ENCODE measurements around the gene PROK2.

Gene PROK2

DNA sequence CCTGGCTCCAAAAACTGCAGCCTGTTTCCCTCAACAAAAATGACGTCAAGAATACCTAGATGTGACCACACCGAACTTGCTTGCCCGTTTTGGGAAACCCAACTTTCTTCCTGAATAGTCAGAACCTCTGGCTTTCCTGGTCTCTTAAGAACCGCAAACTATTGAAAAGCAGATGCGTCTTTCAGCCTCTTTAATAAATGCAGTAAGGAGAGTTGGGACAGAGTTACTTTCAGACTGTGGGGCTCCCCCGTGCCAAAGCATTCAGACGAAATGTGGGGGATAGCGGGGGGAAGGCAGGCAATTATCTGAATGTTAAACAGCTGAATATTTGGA is 1.2 kb upstream of the PROK2 start:
- no peak for DNase-seq

DNA sequence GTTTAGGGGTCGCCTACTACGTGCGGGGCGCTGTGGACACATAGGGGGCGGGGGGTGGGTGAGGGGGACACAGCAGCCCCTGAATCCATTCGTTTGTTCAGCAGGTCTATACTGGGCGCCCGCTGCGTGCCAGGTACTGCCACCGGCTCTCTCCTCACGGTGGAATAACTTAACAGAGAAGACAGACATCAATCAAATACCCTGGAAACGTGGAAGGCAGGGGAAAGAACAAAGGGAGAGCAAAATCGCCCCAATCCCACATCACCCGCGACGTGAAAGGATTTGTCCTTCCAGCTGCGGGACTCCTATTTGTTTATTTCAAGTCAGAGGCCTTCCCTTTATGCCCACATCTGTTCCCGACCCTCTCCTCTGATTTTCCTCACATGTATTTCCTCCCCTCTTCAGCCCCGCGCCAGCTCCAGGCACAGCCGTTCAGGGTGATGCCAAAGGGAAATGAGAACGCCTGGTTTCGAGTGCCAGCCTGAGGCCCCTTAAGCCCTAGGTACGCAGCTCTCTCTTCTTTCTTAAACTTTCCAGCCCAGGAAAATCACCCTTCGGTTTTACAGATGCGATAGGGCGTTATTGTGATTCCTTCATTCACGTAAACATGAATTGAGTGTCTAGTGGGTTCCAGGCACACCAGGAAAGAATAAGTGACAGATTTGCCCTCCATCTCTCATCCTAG is 726 bp upstream of the PROK2 start:
- DNase-seq: no peak

DNA sequence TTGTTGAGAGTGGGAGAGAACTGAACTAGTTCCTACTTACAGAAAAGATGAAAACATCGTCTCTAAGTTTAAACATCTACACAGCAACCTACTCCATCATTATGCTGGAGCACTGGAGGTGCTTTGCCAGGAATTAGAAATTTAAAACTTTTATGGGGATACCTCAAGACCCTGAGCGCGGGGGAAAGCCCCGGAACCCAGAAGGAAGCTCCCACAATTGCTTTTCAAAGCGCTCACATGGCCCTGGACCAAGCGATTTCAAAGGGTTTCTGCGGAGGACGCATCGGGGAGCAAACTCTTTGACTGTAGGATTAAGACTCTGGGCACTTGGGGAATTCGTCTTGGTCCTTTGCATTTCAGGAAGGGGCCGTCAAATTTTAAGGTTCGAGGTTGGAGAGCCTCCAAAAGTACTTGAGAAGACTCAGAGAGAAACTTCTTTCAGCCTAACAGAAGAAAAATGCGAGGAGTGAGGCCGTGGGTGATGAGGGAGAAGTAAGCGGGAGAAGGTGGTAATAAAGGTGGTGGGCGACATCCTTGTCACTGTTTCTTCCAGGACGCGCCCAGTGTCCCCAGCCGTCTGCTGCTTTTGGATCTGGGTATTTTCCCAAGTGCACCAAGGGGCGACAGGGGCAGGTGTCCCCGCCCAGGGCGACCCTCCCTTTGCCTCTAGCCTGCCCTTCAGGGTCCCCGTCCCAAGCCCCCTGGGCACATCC is 591 bp downstream of the PROK2 start:
- no peak for DNase-seq

DNA sequence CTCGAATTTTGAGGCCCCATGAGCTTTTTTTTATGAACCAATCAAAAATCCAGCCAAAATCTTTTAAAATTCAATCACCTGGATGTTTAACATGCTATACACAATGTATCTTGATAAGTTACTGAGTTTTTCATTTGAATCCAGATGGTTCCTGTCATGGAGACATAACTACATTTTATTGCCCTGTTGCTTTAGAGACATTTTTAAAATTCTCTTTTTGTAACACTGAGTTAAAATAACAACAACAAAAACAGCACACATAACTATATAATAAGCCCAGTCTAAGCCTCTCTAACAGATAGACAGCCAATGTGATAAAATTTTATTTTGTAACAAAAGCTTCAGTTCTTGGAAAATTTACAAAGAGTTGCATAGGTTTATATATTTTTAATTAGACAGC is 1.8 kb downstream of the PROK2 start:
- no peak for DNase-seq

DNA sequence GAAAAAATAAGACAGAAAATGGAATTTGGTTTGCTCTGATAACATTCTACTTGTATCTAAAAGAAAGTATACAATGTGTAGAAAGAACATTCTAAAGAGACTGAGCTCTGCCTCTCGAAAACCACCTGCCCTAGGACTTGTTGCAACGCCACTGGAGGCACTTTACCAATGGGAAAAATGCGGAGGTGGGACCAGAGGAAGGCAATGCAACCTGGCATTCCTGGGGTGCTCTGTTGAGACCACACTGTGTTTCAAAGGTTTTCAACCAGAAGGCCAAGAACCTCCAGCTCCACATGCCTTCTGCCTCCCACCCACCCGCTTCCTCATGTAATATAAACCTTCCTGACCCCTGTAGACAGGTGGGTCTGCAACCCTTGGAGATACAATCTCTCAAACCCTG is 4.5 kb downstream of the PROK2 start:
- no peak for DNase-seq

DNA sequence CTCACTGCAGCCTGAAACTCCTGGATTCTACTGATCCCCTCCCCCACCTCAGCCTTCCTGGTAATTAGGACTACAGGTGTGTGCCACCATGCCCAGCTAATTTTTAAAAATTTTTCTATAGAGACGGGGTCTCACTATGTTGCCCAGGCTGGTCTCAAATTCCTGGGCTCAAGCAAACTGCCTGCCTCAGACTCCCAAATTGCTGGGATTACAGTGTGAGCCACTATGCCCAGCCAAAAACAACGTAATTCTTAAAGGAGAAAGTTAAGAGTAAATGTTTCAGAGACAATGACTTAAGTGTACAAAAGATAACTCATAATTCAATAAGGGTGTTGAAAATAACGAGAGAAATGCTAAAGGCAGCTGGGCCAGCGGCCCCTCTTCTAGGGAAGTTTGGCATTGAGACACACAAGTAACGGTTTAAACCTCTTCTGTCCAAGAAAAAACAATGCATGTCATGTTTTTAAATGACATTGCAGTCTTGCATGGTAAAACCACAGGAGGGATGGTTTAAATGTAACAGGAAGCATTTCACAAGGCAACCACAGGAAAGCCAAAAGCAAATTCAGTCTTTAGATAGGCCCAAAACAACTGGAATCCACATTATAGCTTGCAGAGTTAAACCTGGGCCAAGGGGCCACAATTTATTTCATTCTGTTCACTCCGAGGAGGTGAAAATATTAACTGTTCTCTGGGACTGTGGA is 5.1 kb downstream of the PROK2 start:
- DNase-seq: no peak

DNA sequence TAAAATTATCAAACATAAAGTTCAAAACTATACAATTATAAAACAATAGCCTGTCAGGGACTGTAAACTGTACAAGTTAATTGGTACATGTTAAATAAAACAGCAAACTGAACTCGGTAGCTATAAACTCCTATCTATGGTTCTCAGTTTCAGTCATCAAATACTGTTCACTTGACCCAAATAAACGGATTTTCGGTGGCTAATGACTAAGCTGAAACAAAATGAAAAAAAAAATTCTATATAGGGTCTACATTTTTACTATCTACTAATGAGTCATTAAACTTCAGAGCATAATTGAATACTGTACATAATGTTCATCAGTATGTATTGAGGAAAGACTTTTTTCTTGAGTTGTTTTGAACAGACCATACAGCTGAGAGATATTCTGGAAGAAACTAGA is 6.6 kb downstream of the PROK2 start:
- no peak for DNase-seq

DNA sequence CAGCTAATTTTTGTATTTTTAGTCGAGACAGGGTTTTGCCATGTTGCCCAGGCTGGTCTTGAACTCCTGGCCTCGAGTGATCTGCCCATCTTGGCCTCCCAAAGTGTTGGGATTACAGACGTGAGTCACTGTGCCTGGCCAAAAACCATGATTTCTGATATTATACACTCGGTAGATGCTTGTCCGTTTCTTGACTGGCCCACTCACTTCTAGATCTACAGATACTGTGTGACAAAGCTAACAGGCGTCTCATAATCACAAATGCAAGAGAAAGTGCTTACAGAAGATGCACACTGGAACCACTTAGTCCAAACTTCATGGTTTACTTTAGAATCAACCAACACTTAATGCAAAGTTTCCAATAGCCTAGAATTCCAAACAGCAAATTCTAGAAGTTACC is 8.4 kb downstream of the PROK2 start:
- no peak for DNase-seq

DNA sequence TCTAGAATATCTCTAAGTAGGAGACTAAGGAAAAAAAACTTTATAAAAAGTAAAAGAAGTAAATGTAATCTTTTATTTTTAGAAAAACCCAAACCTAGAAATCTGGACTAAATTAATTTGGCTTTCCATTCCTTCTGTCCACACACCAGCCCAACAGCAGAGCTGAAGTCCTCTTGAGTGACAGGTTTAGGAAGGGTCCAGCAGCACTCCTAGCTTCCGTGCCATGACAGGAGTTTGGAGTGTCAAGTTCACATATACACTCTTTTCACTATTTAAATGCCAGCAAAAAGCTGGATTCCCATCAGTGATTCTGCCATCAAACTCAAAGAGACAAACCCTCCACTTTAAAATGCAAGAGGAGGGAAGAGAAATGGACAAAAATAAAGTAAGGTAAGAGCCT is 13.1 kb downstream of the PROK2 start:
- no peak for DNase-seq

DNA sequence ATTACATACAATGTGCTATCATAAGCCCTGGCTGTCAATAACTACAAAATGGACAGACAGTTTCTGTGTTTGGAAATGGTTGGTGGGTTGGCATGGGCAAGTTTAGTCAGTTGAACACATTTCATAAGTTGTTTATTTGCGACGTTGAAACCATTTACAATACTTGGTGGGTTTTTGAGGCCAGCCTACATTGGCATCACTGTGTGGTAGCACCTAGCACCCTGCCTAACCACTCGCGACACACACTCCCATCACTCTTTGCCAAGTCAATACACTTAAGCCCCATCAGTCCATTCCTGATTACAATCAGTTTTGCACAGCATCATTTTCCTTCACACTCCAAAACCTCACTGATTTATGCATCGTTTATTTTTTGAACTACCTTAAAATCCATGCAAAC is 13.8 kb downstream of the PROK2 start:
- no peak for DNase-seq

DNA sequence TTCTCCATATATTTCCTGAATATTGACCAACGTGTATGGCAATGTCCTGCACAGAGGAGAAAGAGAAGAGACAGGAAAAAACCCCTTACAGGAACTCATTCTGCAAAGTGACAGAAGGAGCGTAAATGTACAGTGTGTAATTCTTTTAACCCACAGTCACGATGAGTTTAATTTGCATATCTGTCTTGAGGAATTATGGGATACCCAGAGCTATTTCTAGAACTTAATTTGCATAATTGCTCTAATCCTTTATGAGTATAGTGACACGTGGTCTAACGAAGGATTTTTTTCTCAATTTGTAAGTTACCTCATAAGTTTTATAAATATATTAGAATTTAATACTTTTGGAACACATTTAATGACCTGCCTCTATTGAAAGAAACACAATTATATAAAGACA is 21.5 kb downstream of the PROK2 start:
- no peak for DNase-seq

DNA sequence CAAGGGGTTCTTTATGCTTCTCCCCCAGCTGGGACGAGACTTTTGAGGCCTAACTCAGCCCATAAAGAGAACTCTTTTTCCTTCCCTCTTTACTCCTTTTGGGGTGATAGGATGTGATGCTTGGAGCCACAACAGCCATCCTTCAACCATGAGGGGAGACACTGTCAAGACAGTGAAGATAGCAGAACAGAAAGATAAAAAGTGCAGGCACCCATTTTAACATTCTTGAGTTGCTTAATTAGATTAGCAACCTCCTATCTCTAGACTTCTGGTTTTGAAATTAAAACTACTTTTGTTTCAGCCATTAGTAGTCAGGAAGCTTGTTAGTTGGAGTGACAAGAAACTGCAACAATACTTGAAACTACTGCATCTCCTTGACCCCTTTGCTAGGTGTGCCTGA is 24.8 kb downstream of the PROK2 start:
- DNase-seq: no peak

DNA sequence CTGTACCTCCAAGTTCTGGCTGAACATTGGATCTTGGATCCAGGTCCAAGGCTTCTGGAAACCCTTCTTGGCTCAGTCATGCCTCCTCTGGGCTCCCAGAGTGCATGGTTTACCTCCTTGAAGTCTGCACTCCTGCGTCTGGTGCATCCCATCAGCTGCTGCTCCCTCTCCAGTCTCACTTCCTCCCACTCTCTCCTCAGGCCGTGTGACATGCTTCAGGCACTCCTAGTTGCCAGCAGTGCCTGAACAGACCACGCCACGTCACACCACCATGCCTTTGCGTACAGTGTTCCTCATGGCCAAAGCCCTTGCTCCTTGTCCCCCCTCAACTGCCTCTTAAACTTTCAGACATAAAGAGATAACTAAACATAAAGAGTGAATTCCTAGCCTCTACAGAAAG is 25.5 kb downstream of the PROK2 start:
- DNase-seq: no peak

DNA sequence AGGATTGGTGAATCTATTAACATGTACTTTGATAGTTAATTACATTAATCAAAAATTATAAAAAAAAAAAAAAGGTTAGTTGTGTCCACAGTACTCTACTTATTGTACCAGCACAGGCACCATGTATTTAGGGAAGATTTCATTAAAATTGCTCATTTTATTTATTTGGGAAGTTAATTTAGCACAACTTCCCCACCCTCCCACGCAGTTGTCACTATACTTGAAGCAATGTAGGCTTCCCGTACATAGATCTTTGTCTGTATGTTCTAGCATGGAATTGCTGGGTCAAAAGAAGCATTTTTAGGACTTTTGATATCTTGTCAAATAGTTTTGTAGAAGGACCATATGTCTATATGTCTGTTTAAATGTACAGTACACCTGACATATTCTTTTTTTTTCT is 26.9 kb downstream of the PROK2 start:
- no peak for DNase-seq

DNA sequence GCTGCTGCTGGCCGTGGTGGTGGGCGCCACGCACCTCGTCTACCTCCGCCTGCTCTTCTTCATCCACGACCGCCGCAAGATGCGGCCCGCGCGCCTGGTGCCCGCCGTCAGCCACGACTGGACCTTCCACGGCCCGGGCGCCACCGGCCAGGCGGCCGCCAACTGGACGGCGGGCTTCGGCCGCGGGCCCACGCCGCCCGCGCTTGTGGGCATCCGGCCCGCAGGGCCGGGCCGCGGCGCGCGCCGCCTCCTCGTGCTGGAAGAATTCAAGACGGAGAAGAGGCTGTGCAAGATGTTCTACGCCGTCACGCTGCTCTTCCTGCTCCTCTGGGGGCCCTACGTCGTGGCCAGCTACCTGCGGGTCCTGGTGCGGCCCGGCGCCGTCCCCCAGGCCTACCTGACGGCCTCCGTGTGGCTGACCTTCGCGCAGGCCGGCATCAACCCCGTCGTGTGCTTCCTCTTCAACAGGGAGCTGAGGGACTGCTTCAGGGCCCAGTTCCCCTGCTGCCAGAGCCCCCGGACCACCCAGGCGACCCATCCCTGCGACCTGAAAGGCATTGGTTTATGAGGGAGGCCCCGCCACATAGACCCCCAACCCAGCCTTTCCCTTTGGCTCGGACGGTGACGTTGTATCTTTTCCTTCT is 30.2 kb downstream of the PROK2 start:
- DNase-seq: no peak

DNA sequence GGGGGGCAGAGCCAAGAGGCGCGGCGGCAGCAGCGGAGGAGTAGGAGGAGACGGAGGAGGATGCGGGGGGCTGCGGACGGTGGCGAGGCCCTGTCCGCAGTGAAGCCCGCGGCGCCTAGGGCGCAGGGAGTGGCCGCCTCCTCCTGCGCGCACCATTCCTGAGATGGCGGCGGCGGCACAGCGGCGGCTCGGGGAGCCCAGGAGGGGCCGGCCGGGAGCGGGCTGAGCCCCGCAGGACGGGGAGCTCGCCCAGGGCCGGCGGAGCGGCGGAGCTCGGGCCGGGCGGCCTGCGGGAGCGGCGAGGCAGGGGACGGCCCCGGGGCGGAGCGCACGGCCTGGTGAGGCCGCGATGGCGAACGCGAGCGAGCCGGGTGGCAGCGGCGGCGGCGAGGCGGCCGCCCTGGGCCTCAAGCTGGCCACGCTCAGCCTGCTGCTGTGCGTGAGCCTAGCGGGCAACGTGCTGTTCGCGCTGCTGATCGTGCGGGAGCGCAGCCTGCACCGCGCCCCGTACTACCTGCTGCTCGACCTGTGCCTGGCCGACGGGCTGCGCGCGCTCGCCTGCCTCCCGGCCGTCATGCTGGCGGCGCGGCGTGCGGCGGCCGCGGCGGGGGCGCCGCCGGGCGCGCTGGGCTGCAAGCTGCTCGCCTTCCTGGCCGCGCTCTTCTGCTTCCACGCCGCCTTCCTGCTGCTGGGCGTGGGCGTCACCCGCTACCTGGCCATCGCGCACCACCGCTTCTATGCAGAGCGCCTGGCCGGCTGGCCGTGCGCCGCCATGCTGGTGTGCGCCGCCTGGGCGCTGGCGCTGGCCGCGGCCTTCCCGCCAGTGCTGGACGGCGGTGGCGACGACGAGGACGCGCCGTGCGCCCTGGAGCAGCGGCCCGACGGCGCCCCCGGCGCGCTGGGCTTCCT is 31.0 kb downstream of the PROK2 start, which contains the start of gene GPR27:
TSS of gene GPR27 (plus strand) at position 155 of the 909 bp plus-strand sequence. CDS start at position 350, 195 bp downstream.
- no peak for DNase-seq

DNA sequence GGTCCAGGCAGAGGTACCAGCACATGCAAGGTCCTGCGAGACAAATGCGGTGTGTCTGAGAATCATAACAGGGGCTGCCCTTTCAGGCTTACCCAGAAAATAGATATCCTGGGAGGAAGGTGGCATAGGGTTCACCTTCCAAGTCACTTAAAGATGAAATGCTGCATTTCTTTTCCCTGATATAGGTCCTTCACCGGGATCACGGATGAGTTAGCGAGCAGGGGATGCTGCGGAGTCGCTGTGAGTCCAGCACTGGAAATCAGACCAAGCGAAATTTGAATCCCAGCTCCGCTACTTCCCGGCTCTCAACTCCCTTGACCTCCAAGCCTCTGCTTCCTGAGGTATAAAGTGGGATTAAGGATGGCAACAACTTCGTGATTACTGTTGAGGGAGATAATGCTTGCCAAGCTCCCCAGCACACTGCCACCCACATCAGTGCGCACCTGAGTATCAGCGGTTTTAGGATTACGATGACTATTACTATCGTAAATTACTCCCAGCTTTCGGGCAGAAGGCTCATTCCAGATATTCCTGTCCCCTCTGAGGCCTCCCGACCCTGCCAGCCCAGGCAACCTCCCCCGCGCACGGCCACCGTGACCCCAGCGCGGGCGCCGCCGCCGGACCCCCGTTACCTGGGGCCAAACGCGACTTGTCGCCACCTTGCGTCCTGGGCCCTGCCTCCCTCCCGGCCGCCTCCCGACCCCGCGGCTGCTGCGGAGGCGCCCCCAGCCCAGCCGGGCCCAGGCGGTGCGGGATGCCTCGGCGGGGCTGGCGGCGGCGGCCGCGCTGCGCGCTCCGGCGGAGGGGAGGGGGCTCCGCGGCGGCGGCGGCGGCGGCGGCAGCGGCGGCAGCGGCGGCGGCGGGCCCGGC is 31.9 kb downstream of the PROK2 start:
- no peak for DNase-seq

DNA sequence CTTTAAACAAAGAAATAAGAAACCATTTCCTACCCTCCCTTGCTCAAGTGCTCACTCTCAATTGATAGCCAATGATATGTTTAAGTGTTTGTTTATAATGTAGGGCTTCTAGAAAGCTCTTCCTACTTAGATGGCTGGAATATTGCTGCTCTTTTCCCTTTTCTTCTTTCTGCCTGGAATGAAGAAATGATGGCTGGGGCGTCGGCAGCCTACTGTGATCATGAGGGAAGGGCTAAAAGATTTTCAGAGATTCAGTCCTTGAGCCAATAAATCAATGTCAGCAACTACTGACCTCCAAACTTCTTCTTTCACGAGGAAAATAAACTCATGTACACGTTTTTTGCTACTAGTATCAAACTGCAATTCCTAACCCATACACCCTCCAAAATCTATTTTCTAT is 33.3 kb downstream of the PROK2 start:
- no peak for DNase-seq

DNA sequence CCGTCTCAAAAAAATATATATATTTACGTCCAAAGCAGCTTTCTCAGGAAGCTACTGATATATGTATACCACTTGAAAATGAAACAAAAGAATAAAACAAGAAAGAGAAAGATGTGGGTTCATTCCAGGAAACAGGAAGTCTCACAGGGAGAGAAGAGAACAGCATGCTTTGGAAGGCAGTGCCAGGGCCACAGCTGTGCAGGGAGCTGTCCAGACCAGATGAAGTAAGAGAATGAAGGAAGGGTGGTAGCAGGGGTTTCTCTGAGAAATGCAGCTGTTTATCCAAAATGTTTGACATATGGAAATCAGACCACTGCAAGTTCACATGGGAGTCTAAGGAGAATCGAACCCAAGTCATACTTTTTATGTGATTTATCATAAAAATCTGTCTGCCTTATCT is 40.2 kb downstream of the PROK2 start:
- DNase-seq: no peak

DNA sequence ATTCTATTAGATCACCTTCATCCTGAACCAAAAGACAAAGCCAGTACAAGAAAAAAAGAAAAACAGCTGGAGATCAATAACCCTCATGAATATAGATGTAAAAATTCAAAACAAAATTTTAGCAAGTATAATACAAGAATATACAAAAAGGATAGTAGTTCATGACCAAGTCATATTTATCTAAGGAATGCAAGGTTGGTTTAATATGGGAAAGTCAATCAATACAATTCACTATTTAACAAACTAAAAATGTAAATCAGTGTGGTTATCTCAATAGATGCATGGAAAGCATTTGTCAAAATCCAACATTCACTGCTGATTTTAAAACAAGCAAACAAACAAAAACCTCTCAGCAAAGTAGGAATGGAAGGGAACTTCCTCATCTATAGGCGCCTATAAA is 42.3 kb downstream of the PROK2 start:
- DNase-seq: no peak

DNA sequence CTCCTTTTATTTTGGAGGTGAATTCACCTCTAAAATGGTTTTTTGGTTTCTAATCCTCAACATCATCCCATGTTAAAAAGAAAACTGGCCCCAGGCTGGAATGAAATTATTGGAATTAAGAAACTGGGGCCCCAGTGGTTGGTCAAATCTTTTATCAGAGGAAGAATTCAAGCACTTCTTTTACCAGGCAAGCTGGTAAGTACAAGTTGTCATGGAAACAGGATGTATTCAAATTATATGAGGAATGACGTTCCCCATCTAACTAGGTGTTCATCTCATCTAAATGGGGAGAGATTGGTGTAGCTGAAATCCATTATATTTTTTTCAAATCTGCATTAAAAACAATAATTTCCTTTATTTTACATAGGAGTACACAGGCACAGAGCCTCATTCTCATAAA is 50.1 kb downstream of the PROK2 start:
- DNase-seq: no peak

DNA sequence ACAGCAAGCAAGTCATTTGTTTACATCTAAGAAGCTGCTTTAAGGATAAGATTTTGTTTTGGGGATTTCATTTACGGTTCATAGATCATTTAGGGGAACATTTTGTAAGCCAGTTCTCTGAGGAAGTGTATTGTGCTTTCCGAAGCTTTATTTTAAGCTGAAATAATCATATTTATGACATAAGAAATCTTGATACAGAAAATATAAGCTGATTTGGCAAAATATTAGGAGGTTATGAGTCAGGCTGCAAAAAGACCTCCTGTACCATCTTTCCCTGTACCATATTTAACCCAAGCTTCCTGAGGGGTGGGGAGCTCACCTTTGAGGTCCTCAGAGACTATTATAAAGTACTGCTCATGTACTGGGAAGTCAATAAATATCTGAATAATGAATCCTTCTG is 51.6 kb downstream of the PROK2 start:
- no peak for DNase-seq

All from cortex of kidney (tissue), 1 donor.